ENCODE results near the gene RANBP1.

RANBP1 gene

GRCh38 chr22:20080445-20080775, 35.5 kb upstream of the RANBP1 start:
- Histone ChIP-seq H3K9me3 (ENCODE audit: low read depth, low read length) (no peaks in the 10 kb centered on the region), H3K9ac (ENCODE audit: insufficient read length) (peak overlapping the region; percentile 90), H3K4me3 (peak overlapping the region; percentile 81), H3K27ac (peak overlapping the region; percentile 81), H3K36me3 (ENCODE audit: insufficient read depth, low read length) (peaks cover 7% of the 10 kb centered on the region)
- no peak for DNase-seq (ENCODE audit: low read depth, low spot score)
- TF ChIP-seq POLR2AphosphoS5 (IDR thresholded peaks at IDR 0.05; ENCODE audit: borderline replicate concordance, low read depth, low read length) (no peak; the same call in 1 of the 2 replicates), EZH2 (IDR thresholded peaks at IDR 0.05) (no peak), FOXP2 (optimal IDR thresholded peaks at IDR 0.05; ENCODE audit: control extremely low read depth, extremely low read length, insufficient read depth) (no peak)

GRCh38 chr22:20080776-20081654, 34.9 kb upstream of the RANBP1 start:
- no peaks in the 10 kb centered on the region for H3K9me3 ChIP-seq (ENCODE audit: low read depth, low read length)
- no peak for DNase-seq (ENCODE audit: low read depth, low spot score)
- TF ChIP-seq FOXP2 (optimal IDR thresholded peaks at IDR 0.05; ENCODE audit: control extremely low read depth, extremely low read length, insufficient read depth) (no peak), EZH2 (IDR thresholded peaks at IDR 0.05) (no peak), POLR2AphosphoS5 (IDR thresholded peaks at IDR 0.05; ENCODE audit: borderline replicate concordance, low read depth, low read length) (no peak; the same call in 1 of the 2 replicates)
- H3K36me3 ChIP-seq (ENCODE audit: insufficient read depth, low read length), result peaks cover 13% of the 10 kb centered on the region
- peak overlapping the region; percentile 81 for H3K27ac ChIP-seq
- H3K9ac ChIP-seq (ENCODE audit: insufficient read length), result peak overlapping the region; percentile 90
- peak overlapping the region; percentile 81 for H3K4me3 ChIP-seq

GRCh38 chr22:20083157-20083890, 32.6 kb upstream of the RANBP1 start:
- peak overlapping the region; percentile 55 for H3K9ac ChIP-seq (ENCODE audit: insufficient read length)
- DNase-seq (ENCODE audit: low read depth, low spot score), result no peak
- H3K4me3 ChIP-seq, result peak overlapping the region; percentile 8; the same call in 1 of the 2 replicates
- peaks cover 36% of the 10 kb centered on the region for H3K36me3 ChIP-seq (ENCODE audit: insufficient read depth, low read length)
- H3K9me3 ChIP-seq (ENCODE audit: low read depth, low read length), result no peaks in the 10 kb centered on the region
- no peak overlapping the region for H3K27ac ChIP-seq
- TF ChIP-seq POLR2AphosphoS5 (IDR thresholded peaks at IDR 0.05; ENCODE audit: borderline replicate concordance, low read depth, low read length) (no peak), FOXP2 (optimal IDR thresholded peaks at IDR 0.05; ENCODE audit: control extremely low read depth, extremely low read length, insufficient read depth) (no peak), EZH2 (IDR thresholded peaks at IDR 0.05) (no peak)

- no peak for DNase-seq (ENCODE audit: low read depth, low spot score)
- H3K27ac ChIP-seq, result no peak overlapping the region
- H3K9me3 ChIP-seq (ENCODE audit: low read depth, low read length), result no peaks in the 10 kb centered on the region
- peaks cover 43% of the 10 kb centered on the region for H3K36me3 ChIP-seq (ENCODE audit: insufficient read depth, low read length)
- H3K4me3 ChIP-seq, result no peak overlapping the region
- TF ChIP-seq FOXP2 (optimal IDR thresholded peaks at IDR 0.05; ENCODE audit: control extremely low read depth, extremely low read length, insufficient read depth) (no peak), EZH2 (IDR thresholded peaks at IDR 0.05) (no peak), POLR2AphosphoS5 (IDR thresholded peaks at IDR 0.05; ENCODE audit: borderline replicate concordance, low read depth, low read length) (no peak)
- H3K9ac ChIP-seq (ENCODE audit: insufficient read length), result peak overlapping the region; percentile 55
Measured at GRCh38 chr22:20083891-20084546, 31.9 kb upstream of the RANBP1 start.

GRCh38 chr22:20084547-20085413, 31.1 kb upstream of the RANBP1 start:
- DNase-seq (ENCODE audit: low read depth, low spot score), result no peak
- TF ChIP-seq POLR2AphosphoS5 (IDR thresholded peaks at IDR 0.05; ENCODE audit: borderline replicate concordance, low read depth, low read length) (no peak), FOXP2 (optimal IDR thresholded peaks at IDR 0.05; ENCODE audit: control extremely low read depth, extremely low read length, insufficient read depth) (no peak), EZH2 (IDR thresholded peaks at IDR 0.05) (no peak)
- Histone ChIP-seq H3K9ac (ENCODE audit: insufficient read length) (no peak overlapping the region), H3K4me3 (no peak overlapping the region), H3K27ac (0 out of 2 replicates have a peak overlapping the region, but pooled peaks have one; percentile 19), H3K9me3 (ENCODE audit: low read depth, low read length) (no peaks in the 10 kb centered on the region), H3K36me3 (ENCODE audit: insufficient read depth, low read length) (peaks cover 51% of the 10 kb centered on the region)

GRCh38 chr22:20085651-20086050, 30.3 kb upstream of the RANBP1 start:
- no peak for DNase-seq (ENCODE audit: low read depth, low spot score)
- Histone ChIP-seq H3K36me3 (ENCODE audit: insufficient read depth, low read length) (peaks cover 60% of the 10 kb centered on the region), H3K27ac (no peak overlapping the region), H3K9ac (ENCODE audit: insufficient read length) (no peak overlapping the region), H3K4me3 (no peak overlapping the region), H3K9me3 (ENCODE audit: low read depth, low read length) (no peaks in the 10 kb centered on the region)
- TF ChIP-seq FOXP2 (optimal IDR thresholded peaks at IDR 0.05; ENCODE audit: control extremely low read depth, extremely low read length, insufficient read depth) (no peak), POLR2AphosphoS5 (IDR thresholded peaks at IDR 0.05; ENCODE audit: borderline replicate concordance, low read depth, low read length) (no peak), EZH2 (IDR thresholded peaks at IDR 0.05) (no peak)

GRCh38 chr22:20086101-20086599, 29.8 kb upstream of the RANBP1 start:
- Histone ChIP-seq H3K4me3 (no peak overlapping the region), H3K9ac (ENCODE audit: insufficient read length) (no peak overlapping the region), H3K36me3 (ENCODE audit: insufficient read depth, low read length) (peaks cover 65% of the 10 kb centered on the region), H3K27ac (no peak overlapping the region), H3K9me3 (ENCODE audit: low read depth, low read length) (no peaks in the 10 kb centered on the region)
- DNase-seq (ENCODE audit: low read depth, low spot score), result no peak
- TF ChIP-seq FOXP2 (optimal IDR thresholded peaks at IDR 0.05; ENCODE audit: control extremely low read depth, extremely low read length, insufficient read depth) (no peak), POLR2AphosphoS5 (IDR thresholded peaks at IDR 0.05; ENCODE audit: borderline replicate concordance, low read depth, low read length) (no peak), EZH2 (IDR thresholded peaks at IDR 0.05) (no peak)

Measured in SK-N-MC (cell line).